ENCODE results near the gene NDE1.
"Not testable (repeated sequence)": the region's sequence is repeated elsewhere in the genome, so short reads cannot be mapped to it uniquely, and the experiment has no call there.

Gene NDE1

DNA sequence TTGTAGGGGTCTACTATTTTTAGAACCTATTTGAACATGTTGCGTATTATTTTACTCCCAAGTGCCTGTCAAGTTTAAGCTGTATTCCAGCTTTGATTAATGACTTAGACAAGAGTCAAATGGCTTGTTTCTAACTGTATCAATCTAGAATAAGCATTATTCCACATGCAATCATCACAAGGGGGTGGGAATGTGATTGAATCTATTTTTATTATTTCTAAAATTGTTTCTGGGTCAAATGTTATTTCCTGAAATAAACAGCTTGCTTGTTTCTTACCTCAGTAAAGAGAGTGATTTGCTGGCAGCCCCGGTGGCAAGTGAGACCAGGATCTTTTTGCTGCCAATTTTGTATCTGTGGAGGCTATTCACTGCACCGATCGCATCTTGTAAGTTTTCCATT, 28.6 kb upstream of the NDE1 start:
- no peak for DNase-seq

DNA sequence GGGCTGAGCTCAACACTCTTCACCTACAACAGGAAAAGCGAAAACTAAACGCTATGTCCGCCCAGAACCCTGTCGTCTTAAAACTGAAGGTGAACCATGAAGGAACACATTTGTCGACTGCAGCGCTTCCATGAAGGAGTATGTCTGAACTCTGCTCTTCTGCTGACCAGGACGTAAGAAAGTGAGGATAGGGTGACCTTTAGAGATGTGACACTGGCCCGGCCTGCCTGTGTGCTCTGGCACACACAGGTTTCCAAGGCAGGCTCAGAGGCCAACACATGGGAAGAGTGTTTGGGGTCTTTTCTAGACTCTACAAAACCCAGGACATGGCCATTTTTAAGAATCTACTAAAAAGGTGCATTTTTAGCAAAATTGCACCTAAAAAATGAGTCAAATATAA, 28.2 kb upstream of the NDE1 start:
- DNase-seq: no peak

DNA sequence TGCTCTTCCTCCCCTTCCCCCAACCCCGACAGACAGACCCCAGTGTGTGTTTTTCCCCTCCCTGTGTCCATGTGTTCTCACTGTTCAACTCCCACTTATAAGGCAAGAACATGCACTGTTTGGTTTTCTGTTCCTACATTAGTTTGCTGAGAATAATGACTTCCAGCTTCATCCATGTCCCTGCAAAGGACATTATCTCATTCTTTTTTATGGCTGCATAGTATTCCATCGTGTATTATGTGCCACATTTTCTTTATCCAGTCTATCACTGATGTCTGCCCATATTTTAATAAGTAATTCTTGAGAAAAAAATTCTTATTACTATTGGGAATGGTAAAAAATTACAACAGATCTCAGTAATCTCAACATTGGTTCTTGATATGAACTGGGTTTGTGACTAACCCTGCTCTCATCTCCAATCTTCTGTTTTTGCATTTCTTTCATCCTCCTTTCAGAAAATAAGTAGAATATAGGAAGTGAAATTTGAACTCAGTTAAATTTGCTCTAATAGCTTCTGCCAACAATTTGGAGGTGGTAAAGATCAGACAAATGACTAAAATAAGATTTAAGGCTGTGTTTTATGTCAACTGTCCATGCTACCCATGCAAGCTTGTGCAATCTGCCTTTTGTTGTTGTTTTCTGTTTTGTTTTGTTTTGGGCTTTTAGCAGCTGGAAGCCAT, 18.2 kb upstream of the NDE1 start:
- DNase-seq: no peak

DNA sequence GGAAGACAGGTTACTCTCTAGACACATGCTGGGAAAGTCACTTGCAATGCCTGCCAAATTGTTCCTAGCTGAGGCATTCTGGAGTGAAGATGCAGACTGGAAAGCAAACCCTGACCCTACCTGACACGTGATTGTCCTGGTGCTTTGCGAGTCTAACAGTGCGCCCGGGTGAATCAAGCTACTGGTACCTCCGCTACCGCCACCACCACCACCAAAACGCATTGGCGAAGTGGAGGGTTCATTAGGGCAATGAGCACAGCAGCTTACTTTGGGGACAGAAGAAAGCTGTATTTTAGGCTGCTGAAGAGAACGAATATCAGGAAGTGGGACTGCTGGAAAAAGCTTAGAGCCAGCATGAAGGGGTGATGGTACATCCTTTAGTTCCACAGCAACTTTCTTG, 14.1 kb upstream of the NDE1 start:
- no peak for DNase-seq

DNA sequence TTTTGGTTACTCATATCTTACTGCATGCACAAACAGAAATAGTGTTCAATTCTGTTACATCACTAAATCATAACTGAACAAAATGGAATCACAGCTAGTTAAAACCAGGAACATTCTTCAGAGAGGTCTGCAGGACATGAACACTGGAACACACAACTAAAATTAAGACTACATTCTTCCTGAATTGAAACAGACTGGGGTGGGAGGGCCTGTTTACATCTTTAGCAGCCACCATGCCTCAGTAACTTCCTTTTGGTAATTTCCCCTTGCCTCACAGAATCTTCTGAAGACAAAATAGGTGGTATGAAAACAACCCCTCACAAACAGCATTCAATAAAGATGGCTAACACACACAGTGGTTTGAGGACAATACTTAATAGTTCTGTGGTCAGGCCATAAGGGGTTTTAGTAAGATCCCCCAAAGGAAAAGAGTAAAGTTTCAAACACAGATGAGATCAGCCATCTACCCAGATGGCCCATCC, 13.6 kb upstream of the NDE1 start:
- no peak for DNase-seq

DNA sequence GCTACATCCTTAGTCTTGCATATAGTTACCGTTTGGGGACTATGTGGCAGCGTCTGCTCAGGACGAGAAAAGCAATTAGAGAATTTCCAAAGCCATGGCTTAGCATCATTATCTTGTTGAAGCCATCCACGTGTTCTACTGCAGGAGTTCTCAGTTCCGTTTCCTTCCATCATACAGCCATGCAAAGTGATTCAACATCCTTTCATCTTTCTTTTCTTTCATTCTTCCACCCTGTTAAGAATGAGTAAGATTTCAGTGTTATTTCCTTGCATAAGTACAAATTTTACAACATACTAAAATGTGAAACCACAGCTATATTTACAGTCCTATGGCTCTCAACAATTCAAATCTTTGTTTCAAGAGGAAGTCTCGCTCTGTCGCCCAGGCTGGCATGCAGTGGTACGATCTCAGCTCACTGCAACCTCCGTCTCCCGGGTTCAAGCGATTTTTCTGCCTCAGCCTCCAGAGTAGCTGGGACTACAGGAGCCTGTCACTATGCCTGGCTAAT, 10.9 kb upstream of the NDE1 start:
- no peak for DNase-seq

DNA sequence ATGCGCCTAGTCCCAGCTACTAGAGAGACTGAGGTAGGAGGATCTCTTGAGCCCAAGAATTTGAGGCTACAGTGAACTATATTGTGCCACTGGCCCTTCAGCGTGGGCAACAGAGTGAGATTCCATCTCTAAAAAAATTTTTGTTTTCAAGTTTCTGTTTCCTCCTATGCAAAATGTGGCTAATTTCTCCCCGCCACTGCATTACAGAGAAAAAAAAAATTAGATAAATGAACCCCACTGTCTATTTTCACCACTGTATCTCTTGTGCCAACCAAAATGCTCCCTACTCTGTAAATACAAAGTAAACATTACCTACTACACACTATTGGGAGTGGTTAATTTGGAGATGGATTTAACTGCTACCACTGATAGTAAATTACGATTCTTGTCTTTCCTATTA, 9.1 kb upstream of the NDE1 start:
- no peak for DNase-seq

DNA sequence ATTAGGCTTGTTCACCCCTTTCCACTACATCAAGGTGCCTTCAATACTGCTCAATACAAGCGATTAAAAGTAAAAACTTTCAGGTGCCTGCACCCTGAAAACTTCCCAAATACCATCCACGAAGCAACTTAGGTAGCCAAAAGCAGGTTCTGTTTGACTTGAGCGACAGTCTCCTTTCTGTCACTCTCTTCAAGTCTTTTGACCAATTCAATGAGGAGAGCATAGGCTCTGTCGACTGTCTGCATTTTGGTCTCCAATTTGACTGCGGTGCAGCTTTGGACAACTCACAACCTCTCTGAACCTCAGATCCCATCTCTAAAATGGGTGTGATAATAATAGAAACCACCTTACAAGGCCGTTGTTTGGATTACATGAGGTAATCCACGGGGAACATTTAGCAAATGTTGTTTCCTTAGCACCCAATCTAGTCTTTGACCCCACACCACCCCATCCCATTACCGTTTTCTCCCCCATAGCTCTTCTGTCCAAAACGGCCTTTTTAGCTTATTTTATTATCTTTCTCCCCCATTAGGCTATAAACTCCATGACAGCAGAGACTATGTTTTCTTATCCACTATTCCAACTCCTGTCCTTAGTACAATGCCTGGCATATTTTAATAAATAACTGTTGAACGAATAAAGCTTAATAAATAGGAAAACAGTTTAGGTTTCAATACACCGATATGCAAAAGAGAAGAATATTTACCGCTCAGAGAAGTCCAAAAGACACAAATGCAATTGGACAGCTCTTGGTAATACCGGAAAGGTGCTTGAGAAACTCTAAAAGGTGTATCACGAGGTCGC, 8.1 kb upstream of the NDE1 start:
- no peak for DNase-seq

DNA sequence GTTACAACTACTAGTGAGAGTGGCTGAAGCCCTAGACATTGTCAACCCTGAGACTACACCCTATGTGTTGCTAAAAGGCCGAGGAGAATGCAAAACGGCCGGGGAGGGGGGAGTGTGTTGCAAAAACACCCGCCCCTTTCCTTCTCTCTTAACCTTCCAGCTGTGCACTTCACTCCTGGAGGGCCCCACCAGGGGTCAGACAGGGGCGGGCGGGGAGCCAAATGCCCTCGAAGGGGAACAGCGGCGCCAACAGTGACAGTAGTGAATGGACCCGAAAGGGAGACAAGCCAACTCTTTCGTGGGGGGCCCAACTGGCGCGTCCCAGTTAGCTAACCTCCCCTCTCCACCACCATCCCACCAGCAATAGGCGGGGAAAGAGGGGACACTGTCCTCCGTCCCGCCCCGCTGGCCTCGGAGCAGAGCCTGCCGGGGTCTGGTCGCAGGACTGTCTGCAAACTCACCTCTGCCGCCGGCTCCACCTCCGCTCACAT, 7.4 kb upstream of the NDE1 start:
- DNase-seq: peak; percentile 62

DNA sequence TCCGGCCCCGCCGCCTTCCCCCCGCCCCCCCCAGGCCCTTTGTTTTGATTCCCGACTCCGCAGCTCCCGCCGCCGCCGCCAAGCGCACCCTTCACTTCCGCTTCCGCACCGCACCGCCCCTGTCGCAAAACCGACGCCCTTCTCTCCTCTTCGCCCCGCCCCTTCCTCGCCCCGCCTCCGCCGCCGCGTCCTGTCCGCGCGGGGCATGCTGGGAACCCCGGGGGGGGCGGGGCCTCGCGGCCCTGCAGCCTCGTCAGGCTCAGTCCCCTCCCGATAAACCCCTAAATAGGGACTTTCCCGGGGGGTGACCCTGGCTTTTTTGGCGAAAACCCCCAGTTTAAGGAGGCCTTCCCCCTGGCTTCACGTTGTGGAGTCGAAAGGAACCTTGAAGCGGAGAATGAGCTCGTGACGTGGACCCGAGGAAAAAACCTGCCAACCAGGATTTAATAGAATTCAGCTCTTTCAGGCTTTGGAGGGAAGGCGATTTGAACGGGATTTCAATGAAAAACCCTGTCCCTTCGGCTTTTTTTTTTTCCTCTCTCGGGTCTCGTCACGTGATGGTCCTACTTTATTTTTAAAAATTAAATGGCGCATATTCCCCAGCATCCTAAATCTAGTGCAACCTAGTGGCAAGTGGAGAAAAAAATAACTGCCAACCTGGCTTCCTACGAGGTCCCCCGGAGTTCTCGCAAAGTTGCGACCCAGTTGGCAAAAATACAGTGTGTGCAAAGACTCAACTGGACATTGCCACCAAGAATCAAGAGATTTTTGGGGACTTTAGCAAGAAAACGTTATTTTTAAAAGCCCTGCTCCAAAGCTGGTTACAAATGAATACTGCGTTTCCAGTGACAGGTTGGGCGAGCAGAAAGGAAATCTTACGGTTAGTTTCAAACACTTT, 6.7 kb upstream of the NDE1 start, which contains the start of gene MARF1:
Gene MARF1 (minus strand): TSS at position 107 of the 898 bp plus-strand sequence. CDS start 3,921 bp downstream, outside the sequence.
- DNase-seq: peak; percentile 92

DNA sequence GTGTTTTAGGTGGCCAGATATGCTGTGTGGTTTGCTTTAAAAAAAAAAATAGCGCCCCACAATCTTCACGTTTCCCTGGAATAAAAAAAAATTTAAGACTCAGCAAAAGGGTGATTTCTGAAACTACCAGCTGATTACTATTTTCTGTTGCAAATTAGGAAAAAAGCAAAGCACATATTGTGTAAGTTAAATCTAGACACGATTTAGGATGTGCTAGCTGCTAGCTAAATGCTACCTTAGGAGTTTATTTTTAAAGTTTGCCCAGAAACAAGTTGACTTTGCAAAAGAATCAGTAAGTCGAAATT, 6.1 kb upstream of the NDE1 start:
- no peak for DNase-seq

DNA sequence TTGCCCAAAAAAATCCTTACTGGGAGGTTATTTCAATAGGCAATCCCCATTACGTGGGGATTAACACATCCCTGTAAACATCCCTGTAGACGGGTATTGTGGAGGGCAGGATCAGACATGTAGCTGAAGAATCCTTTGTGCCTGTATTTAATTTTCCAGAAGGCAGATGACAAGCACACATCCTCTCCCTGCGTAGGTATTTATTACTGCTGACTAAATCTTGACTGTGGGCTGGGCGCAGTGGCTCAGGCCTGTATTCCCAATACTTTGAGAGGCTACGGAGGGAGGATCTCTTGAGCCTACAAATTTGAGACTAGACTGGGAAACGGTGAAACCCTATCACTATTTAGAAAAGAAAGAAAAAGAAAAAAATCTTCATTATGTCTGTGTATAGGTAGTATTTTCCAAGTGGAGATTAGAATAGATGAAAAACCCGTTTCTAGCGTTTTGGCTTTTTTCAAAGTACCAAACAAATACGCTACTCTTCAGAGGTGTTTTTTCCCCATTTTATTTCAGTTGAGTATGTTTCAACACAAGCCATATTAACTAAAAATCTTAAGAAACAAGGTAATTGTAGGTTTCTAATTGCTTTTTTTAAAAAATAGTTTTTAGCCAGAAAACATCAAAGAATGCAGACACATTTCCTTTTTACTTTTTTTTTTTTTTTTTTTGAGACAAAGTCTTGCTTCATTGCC, 5.6 kb upstream of the NDE1 start:
- peak; percentile 63 for DNase-seq

DNA sequence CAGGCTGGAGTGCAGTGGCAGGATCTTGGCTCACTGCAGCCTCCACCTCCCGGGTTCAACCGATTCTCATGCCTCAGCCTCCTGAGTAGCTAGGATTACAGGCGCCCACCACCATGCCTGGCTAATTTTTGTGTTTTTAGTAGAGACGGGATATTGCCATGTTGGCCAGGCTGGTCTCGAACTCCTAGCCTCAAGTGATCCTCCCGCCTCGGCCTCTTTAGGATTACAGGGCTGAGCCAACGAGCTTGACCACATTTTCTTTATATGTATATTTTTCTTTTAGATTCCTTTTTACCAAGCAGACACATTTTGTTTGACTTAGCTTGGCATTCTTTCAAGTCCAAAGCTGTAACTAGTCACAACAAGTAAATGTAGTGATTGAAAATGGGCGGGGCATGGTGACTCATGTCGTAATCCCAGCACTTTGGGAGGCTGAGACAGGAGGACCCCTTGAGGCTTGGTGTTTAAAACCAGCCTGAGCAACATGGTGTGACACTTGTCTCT, 5.0 kb upstream of the NDE1 start:
- DNase-seq: not testable (repeated sequence)

DNA sequence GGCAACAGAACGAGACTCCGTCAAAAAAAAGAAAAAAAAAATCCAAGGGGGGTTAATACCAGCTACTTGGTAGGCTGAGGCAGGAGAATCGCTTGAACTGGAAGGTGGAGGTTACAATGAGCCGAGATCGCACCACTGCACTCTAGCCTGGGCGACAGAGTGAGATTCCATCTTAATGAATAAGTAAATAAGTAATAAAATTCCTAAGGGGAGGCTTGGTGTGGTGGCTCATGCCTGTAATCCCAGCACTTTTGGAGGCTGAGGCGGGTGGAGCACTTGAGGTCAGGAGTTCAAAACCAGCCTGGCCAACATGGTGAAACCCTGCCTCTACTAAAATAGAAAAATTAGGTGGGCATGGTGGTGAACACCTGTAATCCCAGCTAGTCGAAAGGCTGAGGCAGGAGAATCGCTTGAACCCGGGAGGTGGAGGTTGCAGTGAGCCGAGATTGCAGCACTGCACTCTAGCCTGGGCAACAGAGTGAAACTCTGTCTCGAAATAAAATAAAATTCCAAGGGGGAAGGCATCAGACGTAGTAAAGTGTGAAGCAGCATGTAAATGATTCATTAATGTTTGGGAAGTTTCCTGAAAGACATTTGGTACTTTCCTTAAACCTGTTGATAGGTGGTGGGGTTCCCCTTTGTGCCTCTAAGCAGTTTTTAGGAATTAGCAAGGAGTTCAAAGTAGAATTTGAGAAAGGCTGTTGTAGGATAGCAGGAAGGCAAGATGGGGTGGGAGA, 3.3 kb upstream of the NDE1 start:
- DNase-seq: not testable (repeated sequence)

DNA sequence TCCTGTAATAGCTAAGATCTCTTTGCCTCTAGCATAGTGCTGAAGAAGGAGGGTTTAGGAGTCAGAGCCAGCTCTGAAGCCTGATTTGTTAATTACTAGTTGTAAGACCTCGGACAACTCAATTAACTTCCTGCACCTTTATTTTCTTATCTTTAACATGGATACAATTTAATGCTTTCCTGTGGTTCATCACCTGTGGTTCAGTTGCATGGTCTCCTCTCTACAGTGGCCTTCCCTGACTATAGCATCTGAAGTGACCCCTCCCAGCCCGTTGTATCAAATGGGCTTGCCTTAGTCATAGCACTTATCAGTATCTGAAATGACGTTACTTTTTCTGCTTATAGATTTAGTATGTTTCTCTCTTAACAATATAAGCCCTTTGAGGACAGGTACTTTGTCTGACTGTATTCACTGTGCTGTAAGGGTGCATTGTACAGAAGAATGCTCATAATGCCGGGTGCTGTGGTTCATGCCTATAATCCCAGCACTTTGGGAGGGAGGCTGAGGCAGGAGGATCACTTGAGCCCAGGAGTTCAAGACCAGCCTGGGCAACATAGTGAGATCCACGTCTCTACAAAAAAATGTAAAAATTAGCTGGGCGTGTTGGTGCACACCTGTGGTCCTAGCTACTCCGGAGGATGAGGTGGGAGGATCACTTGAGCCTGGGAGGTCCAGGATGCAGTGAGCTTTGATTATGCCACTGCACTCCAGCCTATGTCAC, 2.6 kb upstream of the NDE1 start:
- DNase-seq: no peak

DNA sequence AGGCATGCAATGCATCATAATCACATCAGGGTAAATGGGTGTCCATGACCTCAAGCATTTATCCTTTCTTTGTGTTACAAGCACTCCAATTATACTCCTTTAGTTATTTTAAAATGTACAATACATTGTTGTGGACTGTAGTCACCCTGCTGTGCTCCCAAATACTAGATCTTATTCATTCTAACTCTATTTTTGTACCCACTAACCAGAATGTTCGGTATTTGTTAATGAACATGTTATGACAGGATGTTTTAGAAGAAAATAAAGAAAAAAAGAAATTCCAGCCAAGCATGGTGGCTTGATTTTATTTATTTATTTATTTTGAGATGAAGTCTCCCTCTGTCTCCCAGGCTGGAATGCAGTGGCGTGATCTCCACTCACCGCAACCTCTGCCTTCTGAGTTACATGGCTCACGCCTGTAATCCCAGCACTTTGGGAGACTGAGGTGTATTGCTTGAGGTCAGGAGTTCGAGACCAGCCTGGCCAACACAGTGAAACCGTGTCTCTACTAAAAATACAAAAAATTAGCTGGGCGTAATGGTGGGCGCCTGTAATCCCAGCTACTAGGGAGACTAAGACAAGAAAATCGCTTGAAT, 1.8 kb upstream of the NDE1 start:
- DNase-seq: no peak

DNA sequence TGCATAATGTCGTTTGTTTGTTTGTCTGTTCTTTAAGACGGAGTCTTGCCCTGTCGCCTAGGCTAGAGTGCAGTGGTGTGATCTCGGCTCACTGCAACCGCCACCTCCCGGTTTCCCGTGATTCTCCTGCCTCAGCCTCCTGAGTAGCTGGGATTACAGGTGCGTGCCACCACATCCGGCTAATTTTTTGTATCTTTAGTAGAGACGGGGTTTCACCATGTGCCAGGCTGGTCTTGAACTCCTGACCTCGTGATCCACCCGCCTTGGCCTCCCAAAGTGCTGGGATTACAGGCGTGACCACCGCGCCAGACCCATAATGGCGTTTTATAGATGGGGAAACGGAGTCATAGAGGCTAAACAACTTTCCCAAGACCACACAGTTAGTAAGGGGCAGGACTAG, 734 bp upstream of the NDE1 start:
- not testable (repeated sequence) for DNase-seq

DNA sequence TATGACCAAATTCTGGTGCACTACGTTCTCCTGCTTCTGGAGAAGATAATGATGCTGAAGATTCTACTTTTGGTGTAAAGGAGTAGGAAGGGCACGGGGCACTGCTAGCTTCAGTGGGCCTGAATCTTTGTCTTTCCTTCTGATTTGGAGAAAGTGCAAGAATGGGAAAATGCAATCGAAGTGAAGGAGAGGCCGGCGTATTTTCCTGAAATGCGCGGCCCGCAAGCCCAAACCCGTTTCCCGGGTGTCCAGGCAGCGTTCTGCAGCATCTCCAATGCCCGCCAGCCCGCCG, 372 bp upstream of the NDE1 start:
- no peak for DNase-seq

DNA sequence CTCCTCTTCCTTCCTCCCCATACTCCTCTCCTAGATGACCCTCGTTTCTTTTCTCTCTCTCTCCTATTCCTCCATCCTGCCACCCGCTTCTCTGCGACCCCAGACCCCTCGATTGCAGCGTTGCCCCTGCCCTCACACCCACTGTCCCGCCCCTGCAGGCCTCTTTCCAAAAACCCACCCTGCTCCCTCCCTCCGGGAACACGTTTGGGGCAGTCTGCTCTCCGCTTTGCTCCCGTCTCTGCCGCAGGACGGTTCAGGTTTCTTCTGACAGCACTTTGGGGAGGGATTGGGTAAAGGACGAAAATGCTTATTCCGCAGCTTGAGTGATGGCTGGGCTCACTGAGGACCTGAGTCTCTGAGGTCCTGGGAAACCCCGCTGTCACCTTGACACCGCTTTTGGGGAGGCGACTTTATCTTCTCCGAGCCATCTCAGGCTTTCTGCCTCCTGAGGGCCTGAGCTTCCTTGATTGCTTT, 690 bp downstream of the NDE1 start:
- no peak for DNase-seq

DNA sequence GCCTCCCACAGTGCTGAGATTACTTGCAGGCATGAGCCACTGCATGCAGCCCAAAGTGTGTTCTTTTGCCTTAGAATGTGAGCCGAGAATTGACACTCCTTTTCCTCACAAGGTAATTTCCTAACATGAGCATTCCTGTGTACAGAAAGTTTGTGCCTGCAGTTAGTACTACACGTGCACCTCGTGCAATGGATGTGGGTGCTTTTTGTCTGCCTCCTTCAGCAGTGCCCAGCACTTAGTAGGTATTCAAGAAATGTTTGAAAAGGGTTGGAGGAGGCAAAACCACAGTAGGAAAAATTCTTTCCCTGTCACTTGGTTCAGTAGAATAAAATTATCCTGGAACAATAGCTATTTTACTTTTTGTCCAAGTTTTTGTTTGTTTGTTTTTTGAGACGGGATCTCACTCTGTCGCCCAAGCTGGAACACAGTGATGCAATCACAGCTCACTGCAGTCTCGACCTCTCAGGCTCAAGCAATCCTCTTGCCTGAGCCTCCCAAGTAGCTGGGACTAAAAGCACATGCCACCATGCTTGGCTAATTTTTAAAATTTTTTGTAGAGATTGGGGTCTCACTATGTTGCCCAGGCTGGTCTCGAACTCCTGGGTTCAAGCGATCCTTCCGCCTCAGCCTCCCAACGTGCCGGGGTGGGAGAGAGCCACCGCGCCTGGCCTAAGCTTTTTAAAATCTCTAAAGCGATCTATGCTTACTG, 2.4 kb downstream of the NDE1 start:
- no peak for DNase-seq

Measured in NCI-H1105 (cell line).